Fibroblast of mammary gland (primary cell): ENCODE measurements around the gene CLDN15.
A peak's percentile ranks its signal among the peaks of the same experiment; 100 is the strongest.
"Not testable (repeated sequence)": the region's sequence is repeated elsewhere in the genome, so short reads cannot be mapped to it uniquely, and the experiment has no call there.

ENCODE experiments used
- DNase-seq: peaks from one replicate; pipeline ENCODE4 v3.0.0-alpha.2; 2010; ENCODE audit warnings: low read depth
- H3K4me3 ChIP-seq: 2 replicates; pipeline ENCODE4 v1.5.1; 2011; ENCODE audit warnings: low read depth, mild to moderate bottlenecking, low read length, moderate library complexity; ENCODE audit not compliant: control insufficient read depth
- CTCF ChIP-seq: conservative IDR thresholded peaks from 2 replicates; pipeline ENCODE4 v1.5.1; 2011; ENCODE audit warnings: low read depth, low read length, inconsistent platforms; ENCODE audit not compliant: control insufficient read depth, insufficient read depth

Gene CLDN15, protein sequence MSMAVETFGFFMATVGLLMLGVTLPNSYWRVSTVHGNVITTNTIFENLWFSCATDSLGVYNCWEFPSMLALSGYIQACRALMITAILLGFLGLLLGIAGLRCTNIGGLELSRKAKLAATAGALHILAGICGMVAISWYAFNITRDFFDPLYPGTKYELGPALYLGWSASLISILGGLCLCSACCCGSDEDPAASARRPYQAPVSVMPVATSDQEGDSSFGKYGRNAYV

GRCh38 chr7:101237206-101238067, at the start of gene CLDN15:
CLDN15 (minus strand) TSS chr7:101237802; CDS start chr7:101237581, 221 bp downstream.
- no peak for TF ChIP-seq CTCF
- peak; percentile 87 for DNase-seq
- H3K4me3 ChIP-seq: no peak within 1 kb of the TSS

DNA sequence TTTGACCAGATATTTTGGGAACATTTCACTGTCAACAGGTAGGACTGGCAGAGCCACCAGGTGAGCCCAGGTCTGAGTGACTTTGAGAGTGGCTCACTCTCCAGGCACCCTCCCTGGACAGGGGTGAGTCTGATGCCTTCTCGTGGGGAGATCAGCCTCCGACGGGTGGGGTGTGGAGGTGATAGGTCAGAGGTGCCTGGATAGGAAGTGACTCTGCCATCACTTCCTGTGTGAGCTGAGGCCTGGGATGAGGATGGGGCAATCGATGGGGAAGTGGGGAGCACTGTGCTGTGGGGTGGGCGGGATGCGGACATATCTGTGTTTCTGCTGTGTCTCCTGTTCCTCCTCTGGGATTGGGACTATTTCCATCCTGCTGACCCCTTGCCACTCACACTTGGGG, 49.4 kb upstream of the CLDN15 start:
- no peak for DNase-seq
- no peak for TF ChIP-seq CTCF
- H3K4me3 ChIP-seq: no peak overlapping the region

DNA sequence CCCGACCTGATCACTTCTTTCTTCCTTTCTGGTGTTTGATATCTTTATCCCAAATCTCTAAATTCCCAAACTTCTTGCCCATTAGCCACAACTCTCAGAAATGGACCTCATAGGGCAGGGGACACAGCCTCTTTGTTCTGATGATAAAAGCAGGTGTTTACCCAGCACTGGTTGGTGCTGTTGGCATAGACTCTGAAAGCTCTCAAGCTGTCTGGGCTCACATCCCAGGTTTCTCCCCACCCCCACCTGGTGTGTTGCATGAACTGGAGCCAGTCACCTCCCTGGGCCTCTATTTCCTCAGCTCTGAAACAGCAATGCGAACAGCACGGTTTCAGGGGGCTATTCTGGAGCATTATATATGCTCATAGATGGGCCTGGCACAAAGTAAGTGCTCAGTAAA, 48.3 kb upstream of the CLDN15 start:
- H3K4me3 ChIP-seq, DNase-seq: not testable (repeated sequence)

- TF ChIP-seq CTCF: no peak
Observed at GRCh38 chr7:101285171-101285570, 47.6 kb upstream of the CLDN15 start.

GRCh38 chr7:101280912-101281311, 43.3 kb upstream of the CLDN15 start:
- DNase-seq, H3K4me3 ChIP-seq: not testable (repeated sequence)

More at GRCh38 chr7:101285171-101285570, 47.6 kb upstream of the CLDN15 start:
- no peak for DNase-seq
- H3K4me3 ChIP-seq: no peak overlapping the region

DNA sequence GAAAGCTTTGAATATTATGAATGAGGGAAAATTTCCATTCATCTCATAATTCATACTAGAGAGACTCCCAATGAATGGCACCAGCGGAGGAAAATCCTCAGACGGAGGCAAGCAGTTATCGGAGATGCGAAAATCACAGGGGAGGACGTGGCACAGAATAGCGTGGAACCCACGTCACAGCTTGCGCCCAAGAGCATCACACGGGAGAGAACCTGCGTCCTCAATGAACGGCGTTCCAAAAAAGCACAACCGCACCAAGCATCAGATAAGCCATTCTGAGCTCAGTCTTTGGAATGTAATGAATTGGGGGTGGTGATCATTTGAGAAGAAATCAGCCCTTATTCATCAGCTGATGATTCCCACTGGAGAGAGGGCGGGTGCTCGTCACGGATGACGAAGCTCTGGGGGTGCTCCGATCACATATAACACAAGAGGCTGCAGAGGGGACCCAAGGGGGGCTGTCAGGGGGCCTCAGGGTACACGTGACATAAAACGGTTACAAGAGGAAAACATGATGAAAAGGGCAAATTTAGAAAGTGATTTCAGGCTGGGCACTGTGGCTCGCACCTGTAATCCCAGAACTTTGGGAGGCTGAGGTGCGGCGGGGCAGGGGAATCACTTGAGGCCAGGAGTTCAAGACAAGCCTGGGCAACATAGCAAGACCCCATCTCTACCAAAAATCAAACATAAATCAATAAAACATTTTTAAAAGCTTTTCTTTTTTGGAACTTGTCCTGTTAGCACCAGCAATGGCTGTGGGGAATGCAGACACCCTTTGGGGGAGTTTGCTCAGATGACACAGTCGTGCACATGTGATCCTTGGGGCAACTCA, 41.1 kb upstream of the CLDN15 start:
- DNase-seq: peak; percentile 21
- no peak overlapping the region for H3K4me3 ChIP-seq
- no peak for TF ChIP-seq CTCF

- TF ChIP-seq CTCF: no peak
- H3K4me3 ChIP-seq: no peak overlapping the region
- DNase-seq: no peak
Observed at GRCh38 chr7:101277155-101277554, 39.6 kb upstream of the CLDN15 start.
